SK-N-SH treated with all-trans-retinoic acid at 6 μM for 48 hours (cell line): ENCODE measurements around the gene TREH.

Experiments
- ATAC-seq: fragments of 200-7000 bp; cut with Tn5 transposase; 3 replicates; pipeline ENCODE4 v1.9.1; 2020; ENCODE audit warnings: mild to moderate bottlenecking, moderate library complexity
- ARNTL ChIP-seq: fragments of 450-650 bp; formaldehyde crosslinking; IDR thresholded peaks from 2 replicates; pipeline ENCODE4 v1.5.0; 2020; ENCODE audit warnings: low read depth, mild to moderate bottlenecking, moderate library complexity, borderline replicate concordance
- BACH2 ChIP-seq: fragments of 250-450 bp; sonication (Bioruptor Pico); IDR thresholded peaks from 2 replicates; pipeline ENCODE4 v1.9.0; 2021; ENCODE audit warnings: mild to moderate bottlenecking, borderline replicate concordance
- CSDC2 ChIP-seq: fragments of 250-450 bp; sonication (Bioruptor Pico); IDR thresholded peaks from 2 replicates; pipeline ENCODE4 v1.5.0; 2020; ENCODE audit warnings: mild to moderate bottlenecking, moderate library complexity
- ESRRG ChIP-seq: fragments of 250-450 bp; sonication (Bioruptor Pico); IDR thresholded peaks from 2 replicates; pipeline ENCODE4 v1.6.1; 2021; ENCODE audit warnings: mild to moderate bottlenecking
- GLIS3 ChIP-seq: fragments of 250-450 bp; sonication (Bioruptor Pico); IDR thresholded peaks from 2 replicates; pipeline ENCODE4 v1.5.0; 2020; ENCODE audit warnings: mild to moderate bottlenecking, moderate library complexity
- ISL1 ChIP-seq: fragments of 250-450 bp; sonication (Bioruptor Pico); IDR thresholded peaks from 2 replicates; pipeline ENCODE4 v2.1.2; 2022; ENCODE audit warnings: mild to moderate bottlenecking, moderate library complexity
- POU6F1 ChIP-seq: fragments of 250-450 bp; sonication (Bioruptor Pico); IDR thresholded peaks from 2 replicates; pipeline ENCODE4 v1.8.0; 2021; ENCODE audit warnings: low read depth, mild to moderate bottlenecking, moderate library complexity, borderline replicate concordance
- RARB ChIP-seq: fragments of 250-450 bp; sonication (Bioruptor Pico); IDR thresholded peaks from 2 replicates; pipeline ENCODE4 v1.8.0; 2021; ENCODE audit warnings: mild to moderate bottlenecking, moderate library complexity
- SNAI2 ChIP-seq: fragments of 250-450 bp; sonication (Bioruptor Pico); IDR thresholded peaks from 2 replicates; pipeline ENCODE4 v1.5.0; 2020; ENCODE audit warnings: mild to moderate bottlenecking, moderate library complexity
- TCF4 ChIP-seq: fragments of 250-450 bp; sonication (Bioruptor Pico); IDR thresholded peaks from 2 replicates; pipeline ENCODE4 v1.8.0; 2021; ENCODE audit warnings: mild to moderate bottlenecking, moderate library complexity, borderline replicate concordance
- TSHZ2 ChIP-seq: fragments of 250-450 bp; sonication (Bioruptor Pico); IDR thresholded peaks from 2 replicates; pipeline ENCODE4 v1.5.0; 2020; ENCODE audit warnings: mild to moderate bottlenecking, moderate library complexity
- ZC3H10 ChIP-seq: fragments of 250-450 bp; sonication (Bioruptor Pico); IDR thresholded peaks from 2 replicates; pipeline ENCODE4 v1.5.1; 2021; ENCODE audit warnings: mild to moderate bottlenecking, moderate library complexity
- ZFP3 ChIP-seq: fragments of 250-450 bp; sonication (Bioruptor Pico); IDR thresholded peaks from 2 replicates; pipeline ENCODE4 v1.5.0; 2020; ENCODE audit warnings: mild to moderate bottlenecking, moderate library complexity
- ZFP30 ChIP-seq: fragments of 450-650 bp; formaldehyde crosslinking; IDR thresholded peaks from 2 replicates; pipeline ENCODE4 v1.5.0; 2022; ENCODE audit warnings: mild to moderate bottlenecking, moderate library complexity
- ZNF565 ChIP-seq: fragments of 450-650 bp; formaldehyde crosslinking; conservative IDR thresholded peaks from 2 replicates; pipeline ENCODE4 v1.5.0; 2020; ENCODE audit warnings: low read depth, mild to moderate bottlenecking, moderate library complexity
- ZNF70 ChIP-seq: fragments of 450-650 bp; formaldehyde crosslinking; IDR thresholded peaks from 2 replicates; pipeline ENCODE4 v1.5.0; 2020; ENCODE audit warnings: mild to moderate bottlenecking, moderate library complexity
- ZNF8 ChIP-seq: fragments of 450-650 bp; formaldehyde crosslinking; IDR thresholded peaks from 2 replicates; pipeline ENCODE4 v1.5.0; 2020; ENCODE audit warnings: mild to moderate bottlenecking, moderate library complexity
- TF ChIP-seq, protein P1 (sequence below): fragments of 250-450 bp; sonication (Bioruptor Pico); IDR thresholded peaks from 2 replicates; pipeline ENCODE4 v1.5.1; 2020; ENCODE audit warnings: low read depth, mild to moderate bottlenecking, moderate library complexity
- TF ChIP-seq, protein P2 (sequence below): fragments of 250-450 bp; sonication (Bioruptor Pico); IDR thresholded peaks from 2 replicates; pipeline ENCODE4 v1.8.0; 2020; ENCODE audit warnings: mild to moderate bottlenecking, moderate library complexity, borderline replicate concordance
- TF ChIP-seq, protein P3 (sequence below): fragments of 250-450 bp; sonication (Bioruptor Pico); IDR thresholded peaks from 2 replicates; pipeline ENCODE4 v1.5.1; 2021; ENCODE audit warnings: mild to moderate bottlenecking, moderate library complexity

TREH gene

DNA sequence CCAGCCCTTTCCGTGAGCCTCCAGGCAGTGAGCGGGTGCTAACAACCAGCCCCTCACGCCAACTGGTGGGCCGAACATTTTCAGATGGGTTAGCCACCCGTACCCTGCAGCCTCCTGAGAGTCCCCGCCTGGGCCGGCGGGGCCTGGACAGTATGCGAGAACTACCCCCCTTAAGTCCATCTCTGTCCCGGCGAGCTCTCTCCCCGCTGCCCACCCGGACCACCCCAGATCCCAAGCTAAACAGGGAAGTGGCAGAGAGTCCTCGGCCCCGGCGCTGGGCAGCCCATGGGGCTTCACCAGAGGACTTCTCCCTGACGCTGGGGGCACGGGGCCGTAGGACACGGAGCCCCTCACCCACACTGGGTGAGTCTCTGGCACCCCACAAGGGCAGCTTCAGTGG lies 51.4 kb downstream of the TREH start (continued):
- TF ChIP-seq POU6F1 (CRISPR knock-in tag) (no peak), ISL1 (CRISPR knock-in tag) (no peak), TCF4 (CRISPR knock-in tag) (no peak), ZC3H10 (CRISPR knock-in tag) (no peak), ESRRG (CRISPR knock-in tag) (no peak), GLIS3 (CRISPR knock-in tag) (no peak), BACH2 (CRISPR knock-in tag) (no peak), SNAI2 (CRISPR knock-in tag) (no peak), ZFP30 (no peak)
- TF ChIP-seq, protein P1, sequence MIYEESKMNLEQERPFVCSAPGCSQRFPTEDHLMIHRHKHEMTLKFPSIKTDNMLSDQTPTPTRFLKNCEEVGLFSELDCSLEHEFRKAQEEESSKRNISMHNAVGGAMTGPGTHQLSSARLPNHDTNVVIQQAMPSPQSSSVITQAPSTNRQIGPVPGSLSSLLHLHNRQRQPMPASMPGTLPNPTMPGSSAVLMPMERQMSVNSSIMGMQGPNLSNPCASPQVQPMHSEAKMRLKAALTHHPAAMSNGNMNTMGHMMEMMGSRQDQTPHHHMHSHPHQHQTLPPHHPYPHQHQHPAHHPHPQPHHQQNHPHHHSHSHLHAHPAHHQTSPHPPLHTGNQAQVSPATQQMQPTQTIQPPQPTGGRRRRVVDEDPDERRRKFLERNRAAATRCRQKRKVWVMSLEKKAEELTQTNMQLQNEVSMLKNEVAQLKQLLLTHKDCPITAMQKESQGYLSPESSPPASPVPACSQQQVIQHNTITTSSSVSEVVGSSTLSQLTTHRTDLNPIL (CRISPR knock-in tag), result no peak

GRCh38 chr11:118627566-118627965 lies 51.9 kb downstream of the TREH start:
- no peak for ATAC-seq
- no peak for TF ChIP-seq BACH2 (CRISPR knock-in tag)

DNA sequence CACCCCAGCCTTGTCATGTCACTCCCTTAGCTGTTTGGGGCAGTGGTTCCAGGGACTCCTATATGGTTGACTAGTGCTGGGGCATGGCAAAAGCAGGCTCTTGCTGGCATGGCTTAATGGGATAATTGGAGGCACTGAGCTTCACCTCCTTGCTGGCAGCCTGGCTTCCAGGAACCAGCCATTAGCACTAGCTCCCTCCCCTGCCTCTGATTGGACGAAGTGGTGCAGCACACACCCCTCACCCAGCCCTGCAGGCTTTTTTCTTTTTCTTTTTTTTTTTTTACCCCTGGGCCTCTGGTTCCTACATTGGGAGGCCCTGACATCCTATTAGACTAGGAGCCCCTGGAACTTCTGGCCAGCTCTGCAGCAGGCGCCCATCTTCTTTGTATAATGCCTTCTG lies 53.5 kb downstream of the TREH start:
- no peak for ATAC-seq

GRCh38 chr11:118625036-118625690 lies 54.3 kb downstream of the TREH start:
- no peak for ATAC-seq
- TF ChIP-seq, protein P1 (CRISPR knock-in tag), result no peak
- TF ChIP-seq, protein P2, sequence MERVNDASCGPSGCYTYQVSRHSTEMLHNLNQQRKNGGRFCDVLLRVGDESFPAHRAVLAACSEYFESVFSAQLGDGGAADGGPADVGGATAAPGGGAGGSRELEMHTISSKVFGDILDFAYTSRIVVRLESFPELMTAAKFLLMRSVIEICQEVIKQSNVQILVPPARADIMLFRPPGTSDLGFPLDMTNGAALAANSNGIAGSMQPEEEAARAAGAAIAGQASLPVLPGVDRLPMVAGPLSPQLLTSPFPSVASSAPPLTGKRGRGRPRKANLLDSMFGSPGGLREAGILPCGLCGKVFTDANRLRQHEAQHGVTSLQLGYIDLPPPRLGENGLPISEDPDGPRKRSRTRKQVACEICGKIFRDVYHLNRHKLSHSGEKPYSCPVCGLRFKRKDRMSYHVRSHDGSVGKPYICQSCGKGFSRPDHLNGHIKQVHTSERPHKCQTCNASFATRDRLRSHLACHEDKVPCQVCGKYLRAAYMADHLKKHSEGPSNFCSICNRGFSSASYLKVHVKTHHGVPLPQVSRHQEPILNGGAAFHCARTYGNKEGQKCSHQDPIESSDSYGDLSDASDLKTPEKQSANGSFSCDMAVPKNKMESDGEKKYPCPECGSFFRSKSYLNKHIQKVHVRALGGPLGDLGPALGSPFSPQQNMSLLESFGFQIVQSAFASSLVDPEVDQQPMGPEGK, result no peak
- TF ChIP-seq ARNTL (CRISPR knock-in tag), result no peak
- no peak for TF ChIP-seq ZFP3 (CRISPR knock-in tag)
- no peak for TF ChIP-seq ZNF565
- TF ChIP-seq, protein P3, sequence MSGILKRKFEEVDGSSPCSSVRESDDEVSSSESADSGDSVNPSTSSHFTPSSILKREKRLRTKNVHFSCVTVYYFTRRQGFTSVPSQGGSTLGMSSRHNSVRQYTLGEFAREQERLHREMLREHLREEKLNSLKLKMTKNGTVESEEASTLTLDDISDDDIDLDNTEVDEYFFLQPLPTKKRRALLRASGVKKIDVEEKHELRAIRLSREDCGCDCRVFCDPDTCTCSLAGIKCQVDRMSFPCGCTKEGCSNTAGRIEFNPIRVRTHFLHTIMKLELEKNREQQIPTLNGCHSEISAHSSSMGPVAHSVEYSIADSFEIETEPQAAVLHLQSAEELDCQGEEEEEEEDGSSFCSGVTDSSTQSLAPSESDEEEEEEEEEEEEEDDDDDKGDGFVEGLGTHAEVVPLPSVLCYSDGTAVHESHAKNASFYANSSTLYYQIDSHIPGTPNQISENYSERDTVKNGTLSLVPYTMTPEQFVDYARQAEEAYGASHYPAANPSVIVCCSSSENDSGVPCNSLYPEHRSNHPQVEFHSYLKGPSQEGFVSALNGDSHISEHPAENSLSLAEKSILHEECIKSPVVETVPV (CRISPR knock-in tag), result no peak
- no peak for TF ChIP-seq POU6F1 (CRISPR knock-in tag)
- TF ChIP-seq ZNF8, result no peak
- TF ChIP-seq TSHZ2 (CRISPR knock-in tag), result no peak
- TF ChIP-seq ZFP30, result no peak
- no peak for TF ChIP-seq CSDC2 (CRISPR knock-in tag)
- no peak for TF ChIP-seq ZNF70 (CRISPR knock-in tag)
- no peak for TF ChIP-seq ESRRG (CRISPR knock-in tag)
- no peak for TF ChIP-seq RARB (CRISPR knock-in tag)
- TF ChIP-seq ZC3H10 (CRISPR knock-in tag), result no peak
- TF ChIP-seq GLIS3 (CRISPR knock-in tag), result no peak
- no peak for TF ChIP-seq BACH2 (CRISPR knock-in tag)

More for the DNA sequence above, 53.5 kb downstream of the TREH start:
- peak; percentile 95 for TF ChIP-seq ZNF70 (CRISPR knock-in tag)
- TF ChIP-seq, protein P3 (CRISPR knock-in tag), result no peak
